ENCODE data around the gene DAG1.
"Not testable (repeated sequence)": the region's sequence is repeated elsewhere in the genome, so short reads cannot be mapped to it uniquely, and the experiment has no call there.

The DAG1 gene

DNA sequence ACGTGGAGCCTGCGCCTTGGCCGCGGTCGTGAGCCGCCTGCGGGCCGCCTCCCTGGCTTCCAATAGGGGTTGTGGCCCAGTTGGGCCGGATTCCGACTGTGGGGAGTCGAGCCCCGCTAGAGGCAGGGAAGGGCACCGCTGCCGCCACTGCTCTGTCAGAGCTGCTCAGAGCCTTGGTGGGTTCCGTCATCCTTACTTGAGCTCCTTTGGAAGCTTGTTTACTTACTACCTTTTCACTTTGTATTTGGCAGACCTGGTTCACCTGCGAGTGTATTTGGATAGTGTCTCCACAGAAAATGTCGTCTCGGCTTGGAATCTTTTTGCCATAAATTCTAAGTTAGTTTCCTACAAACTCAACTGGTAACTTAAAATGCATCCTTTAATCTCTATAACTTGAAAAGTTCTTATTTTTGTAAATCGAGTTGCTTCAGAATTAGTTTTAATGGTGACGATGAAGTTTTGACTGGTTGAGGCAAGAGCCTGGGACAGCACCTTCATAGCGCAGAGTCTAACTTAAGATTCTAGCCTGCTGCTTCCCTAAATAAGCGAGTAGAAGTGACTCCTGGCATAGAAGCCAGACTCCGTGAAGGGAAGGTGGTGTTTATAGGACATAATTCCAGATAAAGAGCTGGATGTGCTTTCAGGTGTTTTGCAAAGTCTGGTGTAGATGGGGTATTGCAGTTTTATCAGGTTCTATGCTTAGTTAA lies 800 bp downstream of the DAG1 start:
- DNase-seq (ENCODE audit: low read depth in 2 of 2), result no peak

DNA sequence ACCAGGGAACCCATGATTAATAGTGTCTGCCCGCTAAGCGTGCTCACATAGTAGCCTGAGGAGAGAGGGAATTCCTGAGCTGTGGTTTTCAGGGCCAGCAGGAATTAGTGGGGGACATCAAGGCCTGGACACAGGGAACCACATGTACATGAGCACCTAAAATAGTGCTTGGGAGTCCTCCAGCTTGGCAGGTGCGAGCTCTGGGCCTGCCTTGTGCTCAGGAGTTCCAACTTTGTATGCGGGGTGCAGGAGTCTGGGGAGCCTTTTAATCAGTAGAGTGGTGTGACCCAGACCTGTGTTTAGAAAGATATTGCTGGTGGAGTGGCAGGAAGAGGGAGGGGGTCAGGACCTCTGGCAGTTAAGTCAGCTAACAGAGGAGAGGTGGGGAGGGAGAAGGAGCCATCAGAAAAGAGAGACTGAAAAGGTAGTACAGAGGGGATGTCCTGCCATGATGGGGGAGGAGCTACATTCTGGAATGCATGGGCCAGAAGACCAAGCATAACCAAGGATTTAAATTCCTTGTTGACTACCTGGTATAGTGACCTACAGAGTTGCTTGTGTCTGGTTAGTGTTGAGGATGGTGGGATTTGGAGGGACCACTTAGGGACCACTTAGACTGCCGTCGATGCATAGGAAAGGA lies 1.9 kb downstream of the DAG1 start:
- no peak for DNase-seq (ENCODE audit: low read depth in 2 of 2)

DNA sequence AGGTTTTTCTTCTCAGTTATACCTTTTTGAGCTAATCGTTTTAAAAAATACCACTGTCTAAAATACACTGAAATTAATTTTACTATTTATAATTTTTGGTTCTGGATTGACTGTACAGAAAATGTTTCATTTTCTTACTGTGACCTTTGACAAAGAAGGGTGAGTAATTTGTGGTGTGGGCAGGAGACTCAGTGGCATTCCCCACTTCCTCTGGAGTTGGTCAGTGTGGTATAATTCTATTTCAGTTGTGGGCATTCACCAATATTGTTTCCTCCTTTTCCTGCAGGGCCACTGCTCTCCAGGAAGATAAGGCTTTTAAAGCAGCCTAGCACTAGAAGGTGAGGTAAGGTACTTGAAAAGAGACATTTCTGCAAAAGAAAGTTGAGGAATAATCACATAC lies 6.5 kb downstream of the DAG1 start:
- no peak for DNase-seq (ENCODE audit: low read depth in 2 of 2)

- DNase-seq (ENCODE audit: low read depth in 2 of 2), result no peak
Observed at GRCh38 chr3:49482766-49483165, 12.7 kb downstream of the DAG1 start.

DNA sequence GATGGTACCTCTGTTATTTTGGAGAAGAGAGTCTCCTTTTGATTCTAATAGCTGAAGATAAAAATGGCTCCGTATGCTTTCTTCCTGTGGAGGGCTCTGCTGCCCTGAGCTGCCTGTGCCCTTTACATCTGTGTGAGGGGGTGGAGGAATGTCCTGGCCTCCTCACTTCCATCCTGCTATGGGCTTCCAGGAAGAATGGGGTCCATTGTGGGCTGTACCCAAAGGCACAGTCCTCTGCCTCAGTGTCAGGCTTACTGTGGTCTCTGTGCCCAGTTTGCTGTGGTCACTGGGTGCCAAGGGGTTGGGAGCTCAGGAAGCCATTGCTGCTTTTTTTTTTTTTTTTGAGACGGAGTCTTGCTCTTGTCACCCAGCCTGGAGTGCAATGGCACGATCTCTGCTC lies 14.4 kb downstream of the DAG1 start:
- no peak for DNase-seq (ENCODE audit: low read depth in 2 of 2)

DNA sequence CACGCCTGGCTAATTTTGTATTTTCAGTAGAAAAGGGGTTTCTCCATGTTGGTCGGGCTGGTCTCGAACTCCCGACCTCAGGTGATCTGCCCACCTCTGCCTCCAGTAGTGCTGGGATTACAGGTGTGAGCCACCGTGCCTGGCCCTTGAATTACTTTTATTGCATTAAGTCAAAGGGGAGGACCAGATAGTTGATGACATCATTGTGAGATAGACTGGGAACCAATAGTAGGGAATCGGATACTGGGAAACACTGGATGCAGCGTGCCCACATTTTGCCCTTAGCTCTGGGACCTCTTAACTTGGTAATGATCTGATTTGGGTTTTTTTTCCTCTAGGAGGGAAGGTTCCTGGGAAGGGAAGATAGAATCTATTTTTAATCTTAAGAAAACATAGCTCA lies 19.2 kb downstream of the DAG1 start:
- DNase-seq (ENCODE audit: low read depth in 2 of 2), result no peak

DNA sequence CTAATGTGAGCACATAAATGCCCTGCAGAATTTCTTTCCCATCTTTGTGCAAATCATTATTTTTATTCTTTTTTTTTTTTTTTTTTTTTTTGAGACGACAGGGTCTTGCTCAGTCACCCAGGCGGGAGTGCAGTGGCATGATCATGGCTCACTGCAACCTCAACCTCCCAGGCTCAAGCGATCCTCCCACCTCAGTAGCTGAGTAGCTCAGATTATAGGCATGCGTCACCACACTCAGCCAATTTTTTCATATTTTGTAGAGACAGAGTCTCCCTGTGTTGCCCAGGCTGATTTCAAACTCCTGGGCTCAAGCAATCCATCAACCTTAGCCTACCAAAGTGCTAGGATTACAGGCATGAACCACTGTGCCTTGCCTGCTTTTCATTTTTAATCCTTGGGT lies 22.9 kb downstream of the DAG1 start:
- DNase-seq (ENCODE audit: low read depth in 2 of 2), result no peak

- no peak for DNase-seq (ENCODE audit: low read depth in 2 of 2)
Observed at GRCh38 chr3:49493901-49494300, 23.8 kb downstream of the DAG1 start.

GRCh38 chr3:49495023-49495422 lies 25.0 kb downstream of the DAG1 start:
- DNase-seq (ENCODE audit: low read depth in 2 of 2), result no peak

DNA sequence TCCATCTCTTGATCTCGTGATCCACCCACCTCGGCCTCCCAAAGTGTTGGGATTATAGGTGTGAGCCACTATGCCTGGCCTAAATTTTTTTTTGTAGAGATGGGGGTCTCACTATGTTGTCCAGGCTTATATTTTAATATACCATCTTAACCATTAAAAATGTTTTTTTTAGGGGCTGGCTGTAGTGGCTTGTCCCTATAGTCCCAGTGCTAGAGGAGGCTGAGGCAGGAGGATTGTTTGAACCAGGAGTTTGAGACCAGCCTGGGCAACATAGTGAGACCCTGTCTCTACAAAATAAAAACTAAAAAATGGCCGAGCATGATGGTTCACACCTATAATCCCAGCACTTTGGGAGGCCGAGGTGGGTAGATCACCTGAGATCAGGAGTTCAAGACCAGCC lies 26.8 kb downstream of the DAG1 start:
- DNase-seq (ENCODE audit: low read depth in 2 of 2), result not testable (repeated sequence)

DNA sequence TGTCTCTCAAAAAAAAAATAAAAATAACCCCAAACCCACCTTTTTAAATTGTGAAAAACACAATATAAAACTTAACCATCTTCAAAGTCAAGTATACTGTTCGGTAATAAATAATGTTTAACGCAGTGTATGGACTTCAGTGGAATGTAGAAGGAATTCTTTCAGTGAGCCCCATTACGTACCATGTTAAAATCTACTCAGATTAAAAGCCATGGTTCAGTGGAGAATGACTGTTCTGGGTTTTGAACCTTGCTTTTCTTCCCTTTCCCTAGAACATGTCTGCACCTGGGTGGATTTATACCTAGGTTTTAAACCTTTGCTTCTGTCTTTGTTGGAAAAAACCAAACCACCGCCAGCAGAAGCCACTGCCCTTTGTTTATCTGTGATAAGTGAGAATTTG lies 27.5 kb downstream of the DAG1 start:
- DNase-seq (ENCODE audit: low read depth in 2 of 2), result no peak

DNA sequence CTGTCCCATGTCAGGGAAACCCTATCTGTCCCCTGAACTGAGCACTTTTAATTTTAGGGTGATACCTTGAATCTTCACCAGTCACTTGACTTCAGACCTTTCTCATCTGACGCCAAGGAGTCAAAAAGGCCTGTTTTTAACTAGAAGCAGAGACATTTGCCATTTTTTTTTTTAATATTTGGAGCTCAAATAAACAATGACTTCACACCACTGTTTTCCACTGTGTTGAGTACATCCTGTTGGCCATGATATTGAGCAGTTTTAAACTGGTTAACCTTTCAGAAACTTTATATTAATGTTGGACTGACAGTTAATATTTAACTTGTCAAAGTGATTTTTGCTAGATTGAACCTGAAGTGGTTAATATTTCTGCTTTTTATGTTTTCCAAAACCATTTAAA lies 28.2 kb downstream of the DAG1 start:
- DNase-seq (ENCODE audit: low read depth in 2 of 2), result no peak

- no peak for DNase-seq (ENCODE audit: low read depth in 2 of 2)
Observed at GRCh38 chr3:49498648-49499047, 28.6 kb downstream of the DAG1 start.

- DNase-seq (ENCODE audit: low read depth in 2 of 2), result no peak
Observed at GRCh38 chr3:49500205-49500731, 30.2 kb downstream of the DAG1 start.

DNA sequence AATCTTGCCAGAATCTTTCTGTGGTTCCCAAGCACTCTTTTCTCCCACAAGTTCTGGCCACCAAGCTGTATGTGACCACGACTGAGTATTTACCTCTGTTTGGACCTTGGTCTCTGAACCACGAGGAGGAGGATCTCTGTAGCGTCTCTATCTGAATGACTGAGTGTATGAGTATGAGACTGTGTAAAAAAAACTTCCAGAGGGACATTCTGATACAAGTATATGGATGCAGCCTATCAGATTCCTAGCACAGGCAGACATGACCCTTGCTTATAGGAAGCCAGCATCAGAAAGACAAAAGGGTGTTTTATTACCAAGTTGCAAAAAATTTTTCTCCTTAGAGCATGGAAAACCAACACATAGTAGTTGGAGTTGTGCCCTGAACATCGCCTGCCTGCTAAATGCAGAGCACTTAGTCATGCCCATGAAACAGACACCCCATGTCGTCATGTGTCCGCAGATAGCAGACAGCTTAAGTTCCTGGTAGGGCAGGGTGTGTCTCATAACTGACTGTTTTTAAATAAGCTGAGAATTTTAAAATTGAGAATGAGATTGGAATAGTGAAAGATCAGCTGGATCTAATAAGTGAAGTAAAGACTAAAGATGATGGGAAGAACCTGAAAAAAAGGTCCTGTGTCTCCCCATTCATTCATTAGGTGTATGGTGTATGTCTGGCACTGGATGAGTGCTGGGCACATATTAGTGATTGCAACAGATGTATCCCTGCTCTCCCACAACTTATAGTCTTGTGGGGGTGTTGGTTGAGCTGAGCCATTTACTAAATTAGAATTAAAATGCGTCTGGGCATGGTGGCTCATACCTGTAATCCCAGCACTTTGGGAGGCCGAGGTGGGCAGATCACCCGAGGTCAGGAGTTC lies 30.9 kb downstream of the DAG1 start:
- no peak for DNase-seq (ENCODE audit: low read depth in 2 of 2)

- no peak for DNase-seq (ENCODE audit: low read depth in 2 of 2)
Observed at GRCh38 chr3:49501842-49502241, 31.8 kb downstream of the DAG1 start.

DNA sequence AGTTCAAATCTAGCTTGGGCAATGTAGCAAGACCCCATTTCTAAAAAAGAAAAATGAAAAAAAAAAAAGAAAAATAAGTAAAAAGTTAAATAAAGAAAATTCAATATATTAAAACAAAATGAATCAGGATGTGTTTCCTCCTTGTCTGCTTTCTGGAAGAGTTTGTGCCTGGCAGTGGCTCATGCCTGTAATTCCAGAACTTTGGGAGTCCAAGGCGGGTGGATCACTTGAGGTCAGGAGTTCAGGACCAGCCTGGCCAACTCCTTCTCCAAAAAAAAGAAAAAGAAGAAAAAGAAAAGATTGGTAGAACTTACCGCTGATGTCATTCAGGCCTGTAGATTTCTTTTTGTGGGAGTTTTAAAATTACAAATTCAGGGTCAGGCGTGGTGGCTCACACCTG lies 36.8 kb downstream of the DAG1 start:
- no peak for DNase-seq (ENCODE audit: low read depth in 2 of 2)

- no peak for DNase-seq (ENCODE audit: low read depth in 2 of 2)
Observed at GRCh38 chr3:49509028-49509561, 39.0 kb downstream of the DAG1 start.

GRCh38 chr3:49511639-49512038 lies 41.6 kb downstream of the DAG1 start:
- DNase-seq (ENCODE audit: low read depth in 2 of 2), result no peak

GRCh38 chr3:49512781-49513355 lies 42.8 kb downstream of the DAG1 start:
- DNase-seq (ENCODE audit: low read depth in 2 of 2), result no peak

DNA sequence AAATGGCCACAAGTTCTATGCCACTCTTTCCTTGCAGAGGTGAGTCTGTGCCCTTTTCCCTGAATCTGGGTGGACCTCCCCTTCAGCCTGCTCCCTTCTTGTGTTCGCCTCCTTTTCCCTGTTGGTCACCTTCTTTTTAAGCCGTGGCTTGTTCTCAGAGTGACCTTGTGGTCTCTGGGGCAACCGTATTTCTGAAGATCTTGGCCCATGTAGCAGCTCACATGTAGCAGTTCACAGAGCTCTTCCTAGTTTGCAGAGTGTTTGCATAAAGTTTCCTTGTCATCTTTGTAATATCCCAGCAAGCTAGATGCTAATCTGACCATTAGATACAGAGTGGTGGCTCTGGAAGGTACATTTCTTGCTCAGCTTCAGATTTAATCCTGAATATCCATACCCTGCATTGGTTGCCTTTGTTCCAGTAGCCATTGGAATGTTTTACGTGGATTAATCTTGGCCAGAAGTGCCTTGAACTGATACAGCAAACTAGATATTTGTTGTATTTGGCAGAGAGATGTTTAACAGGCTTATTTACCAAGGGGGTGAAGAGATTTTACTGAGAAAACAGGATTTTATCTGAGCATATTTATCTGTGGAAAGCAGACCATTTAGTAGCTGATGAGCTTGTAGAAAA lies 43.5 kb downstream of the DAG1 start:
- no peak for DNase-seq (ENCODE audit: low read depth in 2 of 2)

All from stimulated activated CD4-positive, alpha-beta T cell treated with anti-CD3 and anti-CD28 coated beads, Interleukin-1b, Interleukin-23, amount 100 ng/mL, for 4 hours (primary cell).